CD4-positive, CD25-positive, alpha-beta regulatory T cell (primary cell): Measurements from ENCODE around the gene PTPRN2. TPM values are rescaled to one million over a fixed set of nuclear protein-coding genes. Genes with fewer than 3 reads are reported as not detected.

Experiments used
- ATAC-seq, 2 donors: fragments of 150-1000 bp; cut with Tn5 transposase; one replicate each; pipeline ENCODE4 v1.10.0; 2021; ENCODE audit warnings: low read depth in 2 of 2, moderate number of reproducible peaks in 2 of 2, moderate library complexity in 1 of 2
- DNase-seq, 3 donors: peaks; one replicate each; pipeline versions ENCODE4 v3.0.0 to v3.0.0-alpha.2; 2012 to 2022; ENCODE audit warnings: mixed read lengths in 1 of 3
- H3K27ac ChIP-seq: one replicate; pipeline ENCODE4 v1.7.0; 2013; ENCODE audit warnings: mild to moderate bottlenecking, low read length; ENCODE audit not compliant: insufficient read depth, poor library complexity, severe bottlenecking
- H3K27me3 ChIP-seq: one replicate; pipeline ENCODE4 v1.7.0; 2013; ENCODE audit warnings: low read length; ENCODE audit not compliant: control insufficient read depth, insufficient read depth
- H3K36me3 ChIP-seq: one replicate; pipeline ENCODE4 v1.7.0; 2013; ENCODE audit warnings: mild to moderate bottlenecking, low read length, moderate library complexity; ENCODE audit not compliant: control insufficient read depth, insufficient read depth
- H3K4me1 ChIP-seq: 2 replicates; pipeline ENCODE4 v1.7.0; 2013; ENCODE audit warnings: mild to moderate bottlenecking, low read length; ENCODE audit not compliant: insufficient read depth, control insufficient read depth, poor library complexity, severe bottlenecking
- H3K4me3 ChIP-seq: one replicate; pipeline ENCODE4 v1.7.0; 2013; ENCODE audit warnings: low read depth, mild to moderate bottlenecking, low read length, moderate library complexity
- H3K9me3 ChIP-seq, 2 experiments: 1 replicate in 1 of 2; 2 replicates in 1 of 2; pipeline ENCODE4 v1.7.0; 2013; ENCODE audit warnings: low read length in 2 of 2, mild to moderate bottlenecking in 1 of 2, moderate library complexity in 1 of 2; ENCODE audit not compliant: control insufficient read depth in 2 of 2
- H3K27ac Mint-ChIP-seq, 3 donors: one replicate each; pipeline ENCODE4 v1.8.0; 2020 to 2022; ENCODE audit warnings: mild to moderate bottlenecking in 3 of 3, mixed read lengths in 3 of 3, moderate library complexity in 2 of 3
- H3K27me3 Mint-ChIP-seq: one replicate; pipeline ENCODE4 v1.8.0; 2022; ENCODE audit warnings: mild to moderate bottlenecking, mixed read lengths
- H3K36me3 Mint-ChIP-seq: one replicate; pipeline ENCODE4 v1.8.0; 2020; ENCODE audit warnings: mixed read lengths
- H3K4me1 Mint-ChIP-seq, 4 donors: one replicate each; pipeline ENCODE4 v1.8.0; 2020 to 2022; ENCODE audit warnings: mixed read lengths in 4 of 4, mild to moderate bottlenecking in 1 of 4
- H3K4me3 Mint-ChIP-seq, 4 donors: one replicate each; pipeline ENCODE4 v1.8.0; 2020 to 2022; ENCODE audit warnings: mild to moderate bottlenecking in 4 of 4, mixed read lengths in 4 of 4, moderate library complexity in 3 of 4
- H3K9me3 Mint-ChIP-seq, 7 donors: one replicate each; pipeline ENCODE4 v1.8.0; 2020 to 2022; ENCODE audit warnings: mixed read lengths in 7 of 7, mild to moderate bottlenecking in 3 of 7, moderate library complexity in 2 of 7
- polyA plus RNA-seq, 4 donors: library from polyadenylated mRNA; unstranded; fragments of 300-500 nt; fragmentation: Illumina TruSeq; gene quantifications; one replicate each; pipeline ENCODE4 v1.2.3, GENCODE V29; 2021
- total RNA-seq: library from RNA; stranded (reverse); gene quantifications from one replicate; pipeline ENCODE4 v1.2.3, GENCODE V29; 2022

The PTPRN2 gene
- total and polyA plus RNA-seq, 5 donors from 2014 or later: 1.6 to 4.7 (median 2.7) TPM

DNA sequence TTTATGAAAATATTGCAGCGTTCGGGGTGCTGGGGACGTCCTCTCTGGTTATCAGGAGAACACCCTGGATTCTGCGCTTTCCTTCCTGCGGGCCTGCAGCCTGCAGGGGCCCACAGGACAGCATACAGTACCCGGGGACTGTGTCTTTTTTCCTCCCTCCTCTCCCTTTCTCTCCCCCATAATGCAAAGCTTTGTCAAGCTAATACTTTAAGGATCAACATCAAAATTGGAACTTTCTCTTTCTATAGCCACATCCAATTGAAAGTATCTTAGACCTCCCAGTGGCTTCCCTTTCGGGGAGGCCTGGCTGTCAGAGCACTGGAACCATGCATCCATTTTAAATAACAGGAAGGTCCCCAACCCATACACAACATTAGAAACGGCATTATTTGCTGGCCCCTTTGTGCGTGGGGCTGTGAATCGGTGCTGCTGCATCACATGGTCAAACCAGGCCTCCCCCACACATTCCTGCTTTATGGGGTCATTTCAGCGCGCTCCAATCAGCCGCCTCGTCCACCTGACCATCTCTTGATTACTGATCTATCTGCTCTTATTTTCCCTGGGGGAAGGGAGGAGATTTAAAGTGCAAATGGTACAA, 745.8 kb downstream of the PTPRN2 start:
- Histone ChIP-seq H3K4me1 (no peaks in the 10 kb centered on the region), H3K36me3 (no peaks in the 10 kb centered on the region), H3K27ac (no peak overlapping the region), H3K27me3 (no peaks in the 10 kb centered on the region), H3K9me3 (no peaks in the 10 kb centered on the region), H3K4me3 (no peak overlapping the region)
- Mint-ChIP-seq H3K27ac (no peak overlapping the region), H3K4me1 (no peaks in the 10 kb centered on the region), H3K9me3 (peaks cover 0 to 2% (median 0%) of the 10 kb centered on the region in 7 donors), H3K27me3 (peaks cover 7% of the 10 kb centered on the region), H3K4me3 (no peak overlapping the region), H3K36me3 (no peaks in the 10 kb centered on the region)
- ATAC-seq (no peak), DNase-seq (no peak)

DNA sequence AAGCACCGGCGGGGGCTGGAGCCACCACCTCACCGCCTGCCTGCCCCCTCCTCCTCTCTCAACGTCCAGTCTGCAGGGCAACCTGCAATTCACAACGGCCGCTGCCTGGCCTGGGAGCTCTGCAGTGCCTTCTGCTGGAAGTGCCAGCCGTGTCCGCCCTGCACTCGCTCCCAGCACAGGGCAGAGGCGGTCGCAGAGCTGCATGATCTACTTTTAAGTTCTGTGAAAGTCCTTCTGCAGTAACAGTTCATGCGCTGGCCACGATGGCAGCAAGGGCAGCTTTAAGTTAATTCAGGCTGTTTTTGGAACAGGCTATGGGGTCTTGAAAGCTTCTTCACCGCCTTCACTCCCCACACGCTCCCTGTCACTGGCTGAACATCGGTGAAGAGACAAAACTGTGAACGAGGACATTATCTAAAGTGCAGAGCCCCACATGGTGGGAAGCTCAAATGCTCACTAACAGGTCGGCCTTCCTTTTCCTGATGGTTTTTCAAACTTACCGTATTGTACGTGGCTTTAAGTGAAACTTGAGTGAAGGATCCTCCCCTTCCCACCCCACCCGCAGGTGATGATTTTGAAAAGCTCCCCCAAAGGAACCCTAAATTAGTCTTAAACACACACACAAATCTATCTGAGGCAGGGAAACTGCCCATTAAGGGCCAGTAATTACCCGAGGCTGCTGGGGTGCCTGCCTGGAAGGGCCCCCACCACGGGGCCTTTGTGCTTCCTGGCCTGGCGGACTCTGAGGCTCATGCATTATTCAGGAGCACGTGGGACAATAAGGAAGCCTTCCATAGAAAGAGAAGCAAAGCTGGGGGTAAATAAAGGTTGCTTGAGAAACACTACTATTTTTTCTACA, 746.5 kb downstream of the PTPRN2 start:
- Mint-ChIP-seq H3K36me3 (no peaks in the 10 kb centered on the region), H3K27me3 (peaks cover 7% of the 10 kb centered on the region), H3K9me3 (peaks cover 0 to 2% (median 0%) of the 10 kb centered on the region in 7 donors), H3K4me3 (no peak overlapping the region), H3K4me1 (no peaks in the 10 kb centered on the region), H3K27ac (no peak overlapping the region)
- Histone ChIP-seq H3K9me3 (no peaks in the 10 kb centered on the region), H3K36me3 (no peaks in the 10 kb centered on the region), H3K4me3 (no peak overlapping the region), H3K27me3 (no peaks in the 10 kb centered on the region), H3K4me1 (no peaks in the 10 kb centered on the region), H3K27ac (no peak overlapping the region)
- ATAC-seq (no peak), DNase-seq (no peak)

DNA sequence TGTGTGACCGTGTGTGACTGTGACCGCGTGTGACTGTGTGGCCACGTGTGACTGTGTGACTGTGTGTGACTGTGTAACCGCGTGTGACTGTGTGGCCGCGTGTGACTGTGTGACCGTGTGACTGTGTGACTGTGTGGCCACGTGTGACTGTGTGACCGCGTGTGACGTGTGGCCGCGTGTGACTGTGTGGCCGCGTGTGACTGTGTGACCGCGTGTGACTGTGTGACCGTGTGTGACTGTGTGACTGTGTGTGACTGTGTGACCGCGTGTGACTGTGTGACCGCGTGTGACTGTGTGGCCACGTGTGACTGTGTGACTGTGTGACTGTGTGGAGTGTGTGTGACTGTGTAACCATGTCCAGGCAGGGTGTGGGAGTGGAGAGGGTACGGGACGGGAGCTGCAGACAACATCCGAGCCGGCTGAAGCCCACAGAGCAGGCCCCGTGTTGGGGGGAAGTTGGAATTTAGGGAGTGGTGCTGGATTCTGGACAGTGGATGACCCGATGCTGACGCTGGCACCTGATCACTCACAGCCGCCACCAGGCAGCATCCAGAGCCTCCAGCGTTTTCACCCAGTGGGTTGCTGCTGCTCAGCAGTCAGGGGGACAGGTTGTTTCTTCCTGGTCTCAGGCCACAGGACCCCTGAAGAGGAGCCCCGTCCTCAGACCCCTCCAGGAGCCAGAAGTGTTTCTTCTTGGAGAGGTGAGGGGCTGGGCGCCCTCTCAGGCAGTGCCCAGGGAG, 747.3 kb downstream of the PTPRN2 start:
- no peaks in the 10 kb centered on the region for H3K27me3 ChIP-seq
- H3K27me3 Mint-ChIP-seq: peaks cover 7% of the 10 kb centered on the region
- DNase-seq (no peak), ATAC-seq (no peak)
- H3K9me3 ChIP-seq: no peaks in the 10 kb centered on the region
- H3K36me3 ChIP-seq: no peaks in the 10 kb centered on the region
- no peaks in the 10 kb centered on the region for H3K36me3 Mint-ChIP-seq
- H3K9me3 Mint-ChIP-seq: peaks cover 0 to 2% (median 0%) of the 10 kb centered on the region in 7 donors
- no peaks in the 10 kb centered on the region for H3K4me1 Mint-ChIP-seq
- H3K27ac Mint-ChIP-seq: no peak overlapping the region
- H3K4me3 ChIP-seq: no peak overlapping the region
- no peak overlapping the region for H3K4me3 Mint-ChIP-seq
- no peak overlapping the region for H3K27ac ChIP-seq
- no peaks in the 10 kb centered on the region for H3K4me1 ChIP-seq

DNA sequence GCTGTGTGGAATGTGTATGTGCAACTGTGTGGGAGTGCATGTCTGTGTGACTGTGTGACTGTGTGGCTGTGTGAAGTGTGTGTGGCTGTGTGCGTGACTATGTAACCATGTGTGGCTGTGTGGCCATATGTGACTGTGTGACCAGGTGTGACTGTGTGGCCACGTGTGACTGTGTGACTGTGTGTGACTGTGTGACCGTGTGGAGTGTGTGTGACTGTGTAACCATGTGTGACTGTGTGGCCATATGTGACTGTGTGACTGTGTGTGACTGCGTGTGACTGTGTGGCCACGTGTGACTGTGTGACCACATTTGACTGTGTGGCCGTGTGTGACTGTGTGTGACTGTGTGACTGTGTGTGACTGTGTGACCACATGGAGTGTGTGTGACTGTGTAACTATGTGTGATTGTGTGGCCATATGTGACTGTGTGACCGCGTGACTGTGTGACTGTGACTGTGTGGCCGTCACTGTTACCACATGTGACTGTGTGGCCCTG, 747.9 kb downstream of the PTPRN2 start:
- no peak overlapping the region for H3K27ac ChIP-seq
- no peaks in the 10 kb centered on the region for H3K36me3 ChIP-seq
- peaks cover 0 to 2% (median 0%) of the 10 kb centered on the region in 7 donors for H3K9me3 Mint-ChIP-seq
- H3K9me3 ChIP-seq: no peaks in the 10 kb centered on the region
- ATAC-seq (no peak), DNase-seq (no peak)
- no peaks in the 10 kb centered on the region for H3K36me3 Mint-ChIP-seq
- no peak overlapping the region for H3K27ac Mint-ChIP-seq
- no peaks in the 10 kb centered on the region for H3K4me1 Mint-ChIP-seq
- H3K27me3 Mint-ChIP-seq: peaks cover 7% of the 10 kb centered on the region
- no peak overlapping the region for H3K4me3 Mint-ChIP-seq
- no peaks in the 10 kb centered on the region for H3K27me3 ChIP-seq
- no peaks in the 10 kb centered on the region for H3K4me1 ChIP-seq
- H3K4me3 ChIP-seq: no peak overlapping the region

DNA sequence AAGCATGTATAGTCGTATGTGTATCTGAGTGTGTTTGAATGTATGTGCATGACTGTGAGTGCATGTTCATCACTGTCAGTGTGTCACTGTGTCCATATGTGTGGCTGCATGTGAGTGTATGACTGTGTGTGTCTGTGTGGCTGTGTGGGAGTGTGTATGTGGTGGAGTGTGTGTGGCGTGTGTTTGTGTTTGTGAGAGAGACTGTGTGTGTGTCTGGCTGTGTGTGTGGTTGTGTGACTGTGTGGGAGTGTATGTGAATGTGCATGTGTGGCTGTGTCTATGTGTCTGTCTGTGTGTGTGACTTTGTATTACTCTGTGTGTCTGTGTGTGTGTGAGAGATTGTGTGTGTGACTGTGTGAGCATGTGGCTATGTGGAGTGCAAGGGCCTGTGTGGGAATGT, 748.4 kb downstream of the PTPRN2 start:
- Mint-ChIP-seq H3K4me3 (no peak overlapping the region), H3K27ac (no peak overlapping the region), H3K27me3 (peaks cover 7% of the 10 kb centered on the region), H3K9me3 (peaks cover 0 to 2% (median 0%) of the 10 kb centered on the region in 7 donors), H3K36me3 (no peaks in the 10 kb centered on the region), H3K4me1 (no peaks in the 10 kb centered on the region)
- no peaks in the 10 kb centered on the region for H3K4me1 ChIP-seq
- H3K9me3 ChIP-seq: no peaks in the 10 kb centered on the region
- H3K27me3 ChIP-seq: no peaks in the 10 kb centered on the region
- H3K36me3 ChIP-seq: no peaks in the 10 kb centered on the region
- no peak overlapping the region for H3K4me3 ChIP-seq
- DNase-seq (no peak), ATAC-seq (no peak)
- no peak overlapping the region for H3K27ac ChIP-seq

DNA sequence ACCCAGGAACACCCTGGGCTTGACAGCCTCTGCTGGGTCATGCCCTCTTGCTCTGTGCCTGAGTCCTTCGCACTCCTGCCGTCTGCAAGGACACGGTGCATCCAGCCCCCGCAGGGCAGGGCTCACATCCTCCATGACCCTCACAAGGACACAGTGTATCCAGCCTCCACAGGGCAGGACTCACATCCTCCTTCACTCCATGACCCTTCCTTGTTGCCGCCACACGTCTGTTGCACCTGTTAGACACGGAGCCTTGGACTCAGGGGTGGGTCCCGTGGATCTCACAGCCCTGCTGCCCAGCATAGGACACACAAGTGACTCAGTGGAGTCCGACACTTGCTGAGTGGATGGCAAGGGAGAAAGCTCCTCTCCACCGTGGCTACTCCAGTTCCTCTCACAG, 750.1 kb downstream of the PTPRN2 start:
- H3K4me1 Mint-ChIP-seq: no peaks in the 10 kb centered on the region
- no peaks in the 10 kb centered on the region for H3K9me3 Mint-ChIP-seq
- no peaks in the 10 kb centered on the region for H3K36me3 Mint-ChIP-seq
- Histone ChIP-seq H3K27me3 (no peaks in the 10 kb centered on the region), H3K27ac (no peak overlapping the region), H3K4me3 (no peak overlapping the region), H3K36me3 (no peaks in the 10 kb centered on the region), H3K9me3 (no peaks in the 10 kb centered on the region), H3K4me1 (no peaks in the 10 kb centered on the region)
- ATAC-seq (no peak), DNase-seq (no peak)
- peak overlapping the region in 1 of 3 donors; percentile 69 for H3K27ac Mint-ChIP-seq
- no peak overlapping the region for H3K4me3 Mint-ChIP-seq
- H3K27me3 Mint-ChIP-seq: peaks cover 3% of the 10 kb centered on the region

DNA sequence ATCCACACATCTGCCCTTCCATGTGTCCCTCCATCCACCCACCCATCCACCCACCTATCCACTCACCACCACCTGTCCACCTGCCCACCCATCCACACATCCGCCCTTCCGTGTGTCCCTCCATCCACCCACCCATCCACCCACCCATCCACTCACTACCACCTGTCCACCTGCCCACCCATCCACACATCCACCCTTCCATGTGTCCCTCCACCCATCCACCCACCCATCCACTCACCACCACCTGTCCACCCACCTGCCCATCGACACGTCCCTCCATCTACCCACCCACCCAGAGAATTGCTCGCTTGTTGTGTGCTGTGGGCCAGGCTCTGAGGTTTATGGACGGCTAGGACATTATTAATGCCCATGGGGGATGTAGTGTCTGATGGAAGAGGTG, 750.6 kb downstream of the PTPRN2 start:
- H3K4me1 ChIP-seq: no peaks in the 10 kb centered on the region
- H3K4me1 Mint-ChIP-seq: no peaks in the 10 kb centered on the region
- no peak overlapping the region for H3K4me3 Mint-ChIP-seq
- DNase-seq (no peak), ATAC-seq (no peak)
- no peak overlapping the region for H3K27ac Mint-ChIP-seq
- no peak overlapping the region for H3K4me3 ChIP-seq
- H3K9me3 Mint-ChIP-seq: no peaks in the 10 kb centered on the region
- no peaks in the 10 kb centered on the region for H3K36me3 ChIP-seq
- H3K27ac ChIP-seq: no peak overlapping the region
- H3K27me3 ChIP-seq: no peaks in the 10 kb centered on the region
- H3K9me3 ChIP-seq: no peaks in the 10 kb centered on the region
- H3K27me3 Mint-ChIP-seq: no peaks in the 10 kb centered on the region
- no peaks in the 10 kb centered on the region for H3K36me3 Mint-ChIP-seq
